Osteoblast (primary cell): Measurements from ENCODE around the gene CCL11. TPM values are rescaled to one million over a fixed set of nuclear protein-coding genes. Genes with fewer than 3 reads are reported as not detected.

Source experiments
- DNase-seq: peaks from one replicate; pipeline ENCODE4 v3.0.0; 2011; ENCODE audit warnings: low spot score, mixed read lengths; ENCODE audit not compliant: insufficient read length; ENCODE audit errors: missing footprints
- H2AFZ ChIP-seq: 2 replicates; pipeline ENCODE4 v1.6.0; 2011; ENCODE audit warnings: mild to moderate bottlenecking, low read length
- H3K27ac ChIP-seq: 2 replicates; pipeline ENCODE4 v1.5.1; 2011; ENCODE audit warnings: mild to moderate bottlenecking, low read depth, low read length, moderate library complexity
- H3K27me3 ChIP-seq: 2 replicates; pipeline ENCODE4 v1.6.0; 2012; ENCODE audit warnings: mild to moderate bottlenecking, control low read depth, inconsistent platforms, low read length, moderate library complexity; ENCODE audit not compliant: insufficient read depth
- H3K36me3 ChIP-seq: 2 replicates; pipeline ENCODE4 v1.5.1; 2011; ENCODE audit warnings: mild to moderate bottlenecking, low read length, control low read depth, moderate library complexity; ENCODE audit not compliant: insufficient read depth
- H3K4me1 ChIP-seq: 2 replicates; pipeline ENCODE4 v1.5.1; 2011; ENCODE audit warnings: mild to moderate bottlenecking, low read length, control low read depth, moderate library complexity; ENCODE audit not compliant: insufficient read depth
- H3K4me2 ChIP-seq: 2 replicates; pipeline ENCODE4 v1.6.0; 2011; ENCODE audit warnings: mild to moderate bottlenecking, low read length; ENCODE audit not compliant: insufficient read depth
- H3K4me3 ChIP-seq: fragments of 200-600 bp; sonication (generic); 3 replicates; pipeline ENCODE4 v1.5.1; 2012; ENCODE audit warnings: mild to moderate bottlenecking, low read length, inconsistent platforms; ENCODE audit not compliant: insufficient read depth
- H3K79me2 ChIP-seq: 2 replicates; pipeline ENCODE4 v1.6.0; 2012; ENCODE audit warnings: mild to moderate bottlenecking, low read length, control low read depth, inconsistent platforms; ENCODE audit not compliant: insufficient read depth
- H3K9me3 ChIP-seq: 2 replicates; pipeline ENCODE4 v1.5.1; 2011; ENCODE audit warnings: low read depth, low read length, control low read depth
- H4K20me1 ChIP-seq: 2 replicates; pipeline ENCODE4 v1.6.0; 2012; ENCODE audit warnings: mild to moderate bottlenecking, low read length, control low read depth; ENCODE audit not compliant: insufficient read depth
- CTCF ChIP-seq: IDR thresholded peaks from 2 replicates; pipeline ENCODE4 v1.5.1; 2011; ENCODE audit warnings: mild to moderate bottlenecking, low read depth, low read length, moderate library complexity; ENCODE audit errors: extremely low read depth
- total RNA-seq: library from RNA; depleted of rRNA; stranded (reverse); fragments of >200 nt; gene quantifications from 2 replicates; pipeline ENCODE4 v1.2.3, GENCODE V29; 2012

The CCL11 gene
- total RNA-seq, 1 donor, result not detected

- no peak for TF ChIP-seq CTCF
Measured at GRCh38 chr17:34275881-34276280, 9.7 kb upstream of the CCL11 start.

GRCh38 chr17:34276826-34277225 lies 8.7 kb upstream of the CCL11 start:
- no peak for TF ChIP-seq CTCF
- no peaks in the 10 kb centered on the region for H3K36me3 ChIP-seq

More at GRCh38 chr17:34275881-34276280, 9.7 kb upstream of the CCL11 start:
- Histone ChIP-seq H3K79me2 (no peaks in the 10 kb centered on the region), H3K9me3 (no peaks in the 10 kb centered on the region), H4K20me1 (no peaks in the 10 kb centered on the region), H3K27ac (no peak overlapping the region), H3K4me1 (peaks cover 7% of the 10 kb centered on the region), H3K36me3 (no peaks in the 10 kb centered on the region), H2AFZ (no peak overlapping the region), H3K4me2 (no peak overlapping the region), H3K4me3 (no peak overlapping the region), H3K27me3 (no peaks in the 10 kb centered on the region)
- peak; percentile 76 for DNase-seq

GRCh38 chr17:34283571-34283970 lies 2.0 kb upstream of the CCL11 start:
- Histone ChIP-seq H3K27ac (no peak overlapping the region), H4K20me1 (no peaks in the 10 kb centered on the region), H3K36me3 (no peaks in the 10 kb centered on the region), H2AFZ (no peak overlapping the region), H3K27me3 (no peaks in the 10 kb centered on the region), H3K79me2 (no peaks in the 10 kb centered on the region), H3K4me1 (peaks cover 9% of the 10 kb centered on the region), H3K4me2 (no peak overlapping the region), H3K4me3 (no peak overlapping the region), H3K9me3 (no peaks in the 10 kb centered on the region)
- no peak for DNase-seq
- TF ChIP-seq CTCF, result no peak

More at GRCh38 chr17:34276826-34277225, 8.7 kb upstream of the CCL11 start:
- H3K79me2 ChIP-seq, result no peaks in the 10 kb centered on the region
- H3K27me3 ChIP-seq, result no peaks in the 10 kb centered on the region
- H3K9me3 ChIP-seq, result no peaks in the 10 kb centered on the region
- no peaks in the 10 kb centered on the region for H4K20me1 ChIP-seq
- no peak for DNase-seq
- H3K27ac ChIP-seq, result no peak overlapping the region
- no peak overlapping the region for H2AFZ ChIP-seq
- H3K4me3 ChIP-seq, result no peak overlapping the region
- H3K4me2 ChIP-seq, result no peak overlapping the region
- peaks cover 7% of the 10 kb centered on the region for H3K4me1 ChIP-seq

- Histone ChIP-seq H3K36me3 (no peaks in the 10 kb centered on the region), H3K4me1 (peaks cover 9% of the 10 kb centered on the region), H3K9me3 (no peaks in the 10 kb centered on the region), H3K4me3 (no peak overlapping the region), H4K20me1 (no peaks in the 10 kb centered on the region), H2AFZ (no peak overlapping the region), H3K79me2 (no peaks in the 10 kb centered on the region), H3K4me2 (peak overlapping the region; percentile 48), H3K27ac (no peak overlapping the region), H3K27me3 (no peaks in the 10 kb centered on the region)
- no peak for TF ChIP-seq CTCF
- DNase-seq, result no peak
Measured at GRCh38 chr17:34287875-34288274, 2.3 kb downstream of the CCL11 start.
